AG04450 (cell line): ENCODE measurements around the gene WDR44. TPM values are rescaled to one million over a fixed set of nuclear protein-coding genes. Genes with fewer than 3 reads are reported as not detected.
A peak's percentile ranks its signal among the peaks of the same experiment; 100 is the strongest.

Experiments used
- CTCF ChIA-PET: fragments of 300-600, 350-600 bp; formaldehyde crosslinking; extraction: SDS; loops from one replicate; lab custom pipeline; 2022; ENCODE audit warnings: antibody characterized with exemption, inconsistent platforms; lab: Charles Lee
- POLR2A ChIA-PET: fragments of 350-600 bp; formaldehyde crosslinking; extraction: SDS; loops from one replicate; lab custom pipeline; 2021; ENCODE audit warnings: antibody characterized with exemption, inconsistent platforms; lab: Yijun Ruan, JAX
- DNase-seq: peaks from one replicate; pipeline ENCODE4 v3.0.0-alpha.2; 2011; ENCODE audit warnings: low read depth, low spot score
- H3K27ac ChIP-seq: one replicate; pipeline ENCODE4 v1.5.1; 2012; ENCODE audit warnings: low read depth, low read length, control low read depth
- H3K27me3 ChIP-seq: one replicate; pipeline ENCODE4 v1.6.0; 2012; ENCODE audit warnings: low read length; ENCODE audit not compliant: control insufficient read depth, insufficient read depth
- H3K4me3 ChIP-seq: 2 replicates; pipeline ENCODE4 v1.5.1; 2011; ENCODE audit warnings: mild to moderate bottlenecking, low read depth, low read length, control low read depth
- H3K9me3 ChIP-seq: 2 replicates; pipeline ENCODE4 v1.5.1; 2012; ENCODE audit warnings: low read length; ENCODE audit not compliant: control insufficient read depth, insufficient read depth
- CTCF ChIP-seq: IDR thresholded peaks from 2 replicates; pipeline ENCODE4 v1.5.1; 2011; ENCODE audit warnings: low read depth, low read length, control low read depth, inconsistent platforms
- polyA plus RNA-seq: library from polyadenylated mRNA; depleted of rRNA; stranded (reverse); fragments of >200 nt; gene quantifications from 2 replicates; pipeline ENCODE4 v1.2.3, GENCODE V29; 2011

The WDR44 gene
- polyA plus RNA-seq, 1 experiment: 17.2 TPM

GRCh38 chrX:118347131-118347530 is 1.2 kb downstream of the WDR44 start:
- H3K4me3 ChIP-seq: peak overlapping the region; percentile 74
- ChIA-PET POLR2A (no interaction called here), CTCF (no interaction called here)
- peak overlapping the region; percentile 87 for H3K27ac ChIP-seq
- no peaks in the 10 kb centered on the region for H3K27me3 ChIP-seq
- no peaks in the 10 kb centered on the region for H3K9me3 ChIP-seq
- no peak for DNase-seq
- 0 out of 2 replicates have a peak, but pooled peaks have one; percentile 3 for TF ChIP-seq CTCF

GRCh38 chrX:118347736-118348135 is 1.8 kb downstream of the WDR44 start:
- H3K27ac ChIP-seq: no peak overlapping the region
- ChIA-PET POLR2A (no interaction called here), CTCF (interaction anchor here (0.7 kb wide), 1 partner anchor 657 kb away, joined by 3 read pairs; no protein-coding TSS in a partner anchor)

GRCh38 chrX:118348186-118348810 is 2.4 kb downstream of the WDR44 start:
- H3K4me3 ChIP-seq: peak overlapping the region; percentile 74
- POLR2A ChIA-PET: no interaction called here
- CTCF ChIA-PET: interaction anchor here (0.7 to 1.1 kb wide), 2 partner anchors 252 to 657 kb away, joined by 3 read pairs; no protein-coding TSS in a partner anchor
- no peaks in the 10 kb centered on the region for H3K27me3 ChIP-seq
- no peaks in the 10 kb centered on the region for H3K9me3 ChIP-seq
- DNase-seq: no peak
- H3K27ac ChIP-seq: no peak overlapping the region
- no peak for TF ChIP-seq CTCF

More at GRCh38 chrX:118347736-118348135, 1.8 kb downstream of the WDR44 start:
- H3K27me3 ChIP-seq: no peaks in the 10 kb centered on the region
- H3K4me3 ChIP-seq: peak overlapping the region; percentile 74
- DNase-seq: no peak
- no peak for TF ChIP-seq CTCF
- no peaks in the 10 kb centered on the region for H3K9me3 ChIP-seq

- CTCF ChIA-PET: interaction anchor here (1.1 kb wide), 1 partner anchor 251 kb away, joined by 3 read pairs; no protein-coding TSS in a partner anchor
- no peak for TF ChIP-seq CTCF
- POLR2A ChIA-PET: no interaction called here
- no peak for DNase-seq
- H3K9me3 ChIP-seq: no peaks in the 10 kb centered on the region
- H3K27ac ChIP-seq: no peak overlapping the region
- no peaks in the 10 kb centered on the region for H3K27me3 ChIP-seq
- no peak overlapping the region for H3K4me3 ChIP-seq
These were observed 3.3 kb downstream of the WDR44 start for GRCh38 chrX:118349188-118349587.

GRCh38 chrX:118350221-118350620 is 4.3 kb downstream of the WDR44 start:
- ChIA-PET POLR2A (no interaction called here), CTCF (interaction anchor here (0.8 kb wide), 1 partner anchor 109 kb away, joined by 3 read pairs; no protein-coding TSS in a partner anchor)
- Histone ChIP-seq H3K9me3 (no peaks in the 10 kb centered on the region), H3K27me3 (no peaks in the 10 kb centered on the region), H3K4me3 (0 out of 2 replicates have a peak overlapping the region, but pooled peaks have one; percentile 29), H3K27ac (no peak overlapping the region)
- TF ChIP-seq CTCF: no peak
- DNase-seq: no peak
